LNCaP clone FGC (cell line): ENCODE measurements around the gene SAMD9L.

Experiments used
- DNase-seq: peaks from one replicate; pipeline ENCODE4 v3.0.0-alpha.2; 2011; ENCODE audit warnings: low read depth
- H3K4me3 ChIP-seq: 2 replicates; pipeline ENCODE4 v1.5.1; 2011; ENCODE audit warnings: mild to moderate bottlenecking, low read depth, low read length, control low read depth
- TF ChIP-seq, protein P1 (sequence below): IDR thresholded peaks from 2 replicates; pipeline ENCODE4 v1.5.1; 2012; ENCODE audit warnings: mild to moderate bottlenecking; ENCODE audit not compliant: control insufficient read depth, insufficient read depth; ENCODE audit errors: extremely low read depth

The SAMD9L gene

DNA sequence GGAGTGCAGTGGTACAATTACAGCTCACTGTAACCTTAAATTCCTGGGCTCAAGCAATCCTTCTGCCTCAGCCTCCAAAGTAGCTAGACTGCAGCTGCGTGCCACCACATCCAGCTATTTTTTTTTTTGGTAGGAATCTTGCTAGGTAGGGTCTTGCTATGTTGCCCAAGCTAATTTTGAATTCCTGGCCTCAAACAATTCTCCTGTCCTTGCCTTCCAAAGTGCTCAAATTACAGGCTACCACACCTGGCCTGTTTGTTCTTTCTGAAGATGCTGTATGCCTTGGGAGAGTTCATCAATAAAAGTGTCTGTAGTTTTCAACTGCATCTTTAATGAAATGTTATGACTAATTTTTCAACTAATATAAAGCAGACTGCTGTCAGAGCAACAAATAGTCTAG is 30.9 kb downstream of the SAMD9L start:
- H3K4me3 ChIP-seq: peak overlapping the region; percentile 49
- TF ChIP-seq, protein P1, sequence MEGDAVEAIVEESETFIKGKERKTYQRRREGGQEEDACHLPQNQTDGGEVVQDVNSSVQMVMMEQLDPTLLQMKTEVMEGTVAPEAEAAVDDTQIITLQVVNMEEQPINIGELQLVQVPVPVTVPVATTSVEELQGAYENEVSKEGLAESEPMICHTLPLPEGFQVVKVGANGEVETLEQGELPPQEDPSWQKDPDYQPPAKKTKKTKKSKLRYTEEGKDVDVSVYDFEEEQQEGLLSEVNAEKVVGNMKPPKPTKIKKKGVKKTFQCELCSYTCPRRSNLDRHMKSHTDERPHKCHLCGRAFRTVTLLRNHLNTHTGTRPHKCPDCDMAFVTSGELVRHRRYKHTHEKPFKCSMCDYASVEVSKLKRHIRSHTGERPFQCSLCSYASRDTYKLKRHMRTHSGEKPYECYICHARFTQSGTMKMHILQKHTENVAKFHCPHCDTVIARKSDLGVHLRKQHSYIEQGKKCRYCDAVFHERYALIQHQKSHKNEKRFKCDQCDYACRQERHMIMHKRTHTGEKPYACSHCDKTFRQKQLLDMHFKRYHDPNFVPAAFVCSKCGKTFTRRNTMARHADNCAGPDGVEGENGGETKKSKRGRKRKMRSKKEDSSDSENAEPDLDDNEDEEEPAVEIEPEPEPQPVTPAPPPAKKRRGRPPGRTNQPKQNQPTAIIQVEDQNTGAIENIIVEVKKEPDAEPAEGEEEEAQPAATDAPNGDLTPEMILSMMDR: no peak
- no peak for DNase-seq

DNA sequence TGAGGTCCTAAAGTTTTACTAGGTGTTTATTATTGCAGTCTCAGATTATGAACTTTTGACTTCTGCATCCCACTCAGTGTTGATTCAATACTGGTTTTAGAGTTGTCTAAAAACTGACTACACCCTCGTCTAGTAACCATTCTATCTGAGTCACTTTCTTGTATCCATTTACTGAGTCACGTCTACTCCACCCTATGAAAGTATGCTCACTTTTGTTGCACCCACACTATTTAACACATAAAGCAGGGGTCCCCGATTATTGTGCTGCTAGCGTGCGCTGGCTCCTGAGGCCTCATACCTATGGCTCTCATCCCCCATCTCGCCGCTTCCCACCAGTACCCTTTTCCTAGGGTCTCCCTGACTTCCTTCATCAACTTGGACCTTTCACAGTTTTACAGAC is 32.4 kb downstream of the SAMD9L start:
- no peak overlapping the region for H3K4me3 ChIP-seq
- TF ChIP-seq, protein P1: no peak
- no peak for DNase-seq

DNA sequence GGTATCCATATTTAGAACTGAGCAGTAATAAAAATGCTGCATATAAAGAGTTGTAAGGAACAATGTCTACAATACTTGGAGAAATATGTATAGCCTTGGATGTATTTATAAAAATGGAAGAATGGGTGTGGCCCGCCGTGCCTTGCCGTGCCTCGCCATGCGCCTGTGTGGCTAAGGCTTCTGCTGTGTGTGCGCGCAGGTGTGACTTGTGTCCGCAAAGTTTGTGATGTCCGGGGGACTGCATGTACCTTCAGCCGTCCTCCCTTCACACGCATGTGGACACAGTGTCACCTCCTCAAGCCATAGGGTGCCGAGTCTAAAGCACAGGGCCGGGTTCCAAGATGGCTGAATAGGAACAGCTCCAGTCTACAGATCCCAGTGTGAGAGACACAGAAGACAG is 40.2 kb downstream of the SAMD9L start:
- TF ChIP-seq, protein P1: no peak
- no peak for DNase-seq
- no peak overlapping the region for H3K4me3 ChIP-seq

DNA sequence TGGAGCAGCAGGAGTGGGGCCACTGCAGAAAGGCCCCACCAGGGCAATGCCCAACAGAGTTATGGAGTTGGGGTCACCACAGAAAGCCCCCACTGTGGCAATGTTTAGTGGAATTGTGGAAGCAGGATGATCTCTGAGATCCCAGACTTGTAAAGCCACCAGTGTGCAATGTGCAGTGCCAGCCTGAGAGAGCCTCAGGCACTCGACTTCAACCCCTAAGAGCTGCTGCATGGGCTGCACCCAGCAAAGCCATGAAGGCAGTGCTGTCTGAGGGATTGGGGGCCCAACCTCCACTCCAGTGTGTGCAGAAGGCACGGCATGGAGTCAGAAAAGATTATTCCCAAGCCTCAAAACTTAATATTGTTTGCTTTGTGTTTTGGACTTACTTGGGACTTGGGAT is 50.8 kb downstream of the SAMD9L start:
- no peak for DNase-seq
- no peak overlapping the region for H3K4me3 ChIP-seq
- TF ChIP-seq, protein P1: no peak

DNA sequence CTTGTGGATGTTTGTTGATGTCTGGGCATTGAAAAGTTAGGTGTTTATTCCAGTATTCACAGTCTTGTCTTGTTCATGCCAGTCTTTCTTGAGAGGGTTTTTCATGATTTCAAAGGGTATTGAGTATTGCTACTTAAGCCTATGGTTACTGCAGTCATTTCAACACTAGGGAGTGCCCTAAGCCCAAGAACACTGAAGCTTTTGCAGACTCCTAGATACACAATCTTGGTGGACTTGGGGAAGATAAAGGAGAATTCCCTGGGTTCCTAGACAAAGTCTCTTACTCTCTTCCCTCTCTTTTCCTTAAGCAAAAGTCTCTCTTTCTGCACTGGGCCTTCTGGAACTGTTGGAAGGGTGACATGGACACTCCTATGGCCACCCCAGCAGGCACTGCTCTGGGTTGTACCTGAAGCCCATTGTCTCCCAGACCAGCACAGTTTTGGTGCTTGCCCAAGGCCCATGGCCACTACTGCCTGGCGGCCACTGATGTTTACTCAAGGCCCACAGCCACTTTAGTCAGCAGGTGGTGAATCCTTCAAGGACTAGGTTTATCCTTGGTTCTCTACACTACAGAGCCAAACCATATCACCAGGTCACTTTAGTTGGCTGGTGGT is 55.3 kb downstream of the SAMD9L start:
- DNase-seq: no peak
- H3K4me3 ChIP-seq: no peak overlapping the region
- TF ChIP-seq, protein P1: peak; percentile 18; the same call in 1 of the 2 replicates
